HG02973 (cell line): ENCODE results near the gene SCGB2A2.

ENCODE experiments used
- ATAC-seq: cut with Tn5 transposase; IDR thresholded peaks from one replicate; pipeline ENCODE4 v1.9.1; 2021; ENCODE audit warnings: moderate library complexity; ENCODE audit not compliant: unreplicated experiment

Gene SCGB2A2

GRCh38 chr11:62298975-62299374 is 29.0 kb downstream of the SCGB2A2 start, which contains the start of gene SCGB1D4:
TSS of gene SCGB1D4 (minus strand) at chr11:62299075. CDS start at chr11:62299010, 65 bp downstream.
- ATAC-seq: no peak

GRCh38 chr11:62306227-62306626 is 36.3 kb downstream of the SCGB2A2 start:
- no peak for ATAC-seq

GRCh38 chr11:62307950-62308349 is 38.0 kb downstream of the SCGB2A2 start:
- ATAC-seq: no peak

- no peak for ATAC-seq
Measured at GRCh38 chr11:62309991-62310390, 40.0 kb downstream of the SCGB2A2 start.

- no peak for ATAC-seq
Measured at GRCh38 chr11:62315431-62315830, 45.5 kb downstream of the SCGB2A2 start.

- no peak for ATAC-seq
Measured at GRCh38 chr11:62322524-62322923, 52.6 kb downstream of the SCGB2A2 start.
